MM.1S (cell line): ENCODE data around the gene PREB.

Source experiments
- DNase-seq: peaks from one replicate; pipeline ENCODE4 v3.0.0-alpha.2; 2015
- H2AFZ ChIP-seq: fragments of 300-600 bp; sonication (generic); 2 replicates; pipeline ENCODE4 v1.6.0; 2016; ENCODE audit warnings: antibody characterized with exemption, low read length
- H3F3A ChIP-seq: fragments of 300-600 bp; sonication (generic); 2 replicates; pipeline ENCODE4 v1.6.1; 2016; ENCODE audit warnings: mild to moderate bottlenecking, antibody characterized with exemption, low read length, moderate library complexity, mixed read lengths; ENCODE audit not compliant: insufficient read depth
- H3K27ac ChIP-seq: fragments of 300-600 bp; sonication (generic); 2 replicates; pipeline ENCODE4 v1.5.1; 2016; ENCODE audit warnings: mild to moderate bottlenecking, low read length
- H3K27me3 ChIP-seq: fragments of 300-600 bp; sonication (generic); replicated peaks from 2 replicates; pipeline ENCODE4 v1.6.0; 2016; ENCODE audit warnings: low read length; ENCODE audit not compliant: insufficient read depth
- H3K36me3 ChIP-seq: fragments of 300-600 bp; sonication (generic); replicated peaks from 2 replicates; pipeline ENCODE4 v1.6.1; 2016; ENCODE audit warnings: mild to moderate bottlenecking, low read length, mixed read lengths; ENCODE audit not compliant: insufficient read depth
- H3K4me1 ChIP-seq: fragments of 300-600 bp; sonication (generic); 2 replicates; pipeline ENCODE4 v1.6.1; 2016; ENCODE audit warnings: low read length, mixed read lengths
- H3K4me2 ChIP-seq: fragments of 300-600 bp; sonication (generic); 2 replicates; pipeline ENCODE4 v1.6.0; 2016; ENCODE audit warnings: low read depth, low read length
- H3K4me3 ChIP-seq: fragments of 300-600 bp; sonication (generic); 2 replicates; pipeline ENCODE4 v1.5.1; 2016; ENCODE audit warnings: low read length, mixed read lengths
- H3K79me2 ChIP-seq: fragments of 300-600 bp; sonication (generic); 2 replicates; pipeline ENCODE4 v1.6.1; 2016; ENCODE audit warnings: mixed run types, low read length, mixed read lengths
- H3K9ac ChIP-seq: fragments of 300-600 bp; sonication (generic); 2 replicates; pipeline ENCODE4 v1.6.1; 2016; ENCODE audit warnings: low read length, mixed read lengths
- H3K9me2 ChIP-seq: fragments of 300-600 bp; sonication (generic); replicated peaks from 2 replicates; pipeline ENCODE4 v1.6.1; 2016; ENCODE audit warnings: mild to moderate bottlenecking, low read length, mixed read lengths; ENCODE audit not compliant: insufficient read depth
- H3K9me3 ChIP-seq: fragments of 300-600 bp; sonication (generic); replicated peaks from 2 replicates; pipeline ENCODE4 v1.6.1; 2016; ENCODE audit warnings: mild to moderate bottlenecking, low read length, mixed read lengths; ENCODE audit not compliant: insufficient read depth
- H4K20me1 ChIP-seq: fragments of 300-600 bp; sonication (generic); 2 replicates; pipeline ENCODE4 v1.6.1; 2016; ENCODE audit warnings: mild to moderate bottlenecking, low read length, moderate library complexity, mixed read lengths; ENCODE audit not compliant: insufficient read depth
- EZH2 ChIP-seq: fragments of 300-600 bp; sonication (generic); optimal IDR thresholded peaks from 2 replicates; pipeline ENCODE3; 2017; ENCODE audit warnings: low read depth, mild to moderate bottlenecking, antibody characterized with exemption, low read length, mixed read lengths
- EZH2phosphoT487 ChIP-seq: fragments of 300-600 bp; sonication (generic); IDR thresholded peaks from 2 replicates; pipeline ENCODE4 v1.6.1; 2018; ENCODE audit warnings: antibody characterized with exemption, low read length
- TF ChIP-seq, protein P1 (sequence below): fragments of 300-600 bp; sonication (generic); IDR thresholded peaks from 2 replicates; pipeline ENCODE4 v1.5.1; 2016; ENCODE audit warnings: antibody characterized with exemption, low read length, mixed read lengths

The PREB gene

DNA sequence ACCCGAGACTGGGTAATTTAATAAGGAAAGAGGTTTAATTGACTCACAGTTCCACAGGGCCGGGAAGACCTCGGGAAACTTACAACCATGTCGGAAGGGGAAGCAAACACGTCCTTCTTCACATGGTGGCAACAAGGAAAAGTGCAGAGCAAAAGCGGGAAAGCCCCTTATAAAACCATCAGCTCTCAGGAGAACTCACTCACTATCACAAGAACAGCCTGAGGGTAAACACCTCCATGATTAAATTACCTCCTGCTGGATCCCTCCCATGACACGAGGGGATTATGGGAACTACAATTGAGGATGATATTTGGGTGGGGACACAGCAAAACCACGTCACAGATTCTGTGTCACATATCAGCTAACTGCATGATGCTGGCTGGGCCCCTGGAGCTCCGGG, 25.8 kb upstream of the PREB start:
- peaks cover 51% of the 10 kb centered on the region for H3K4me1 ChIP-seq
- no peak overlapping the region for H3K4me3 ChIP-seq
- H3F3A ChIP-seq: peaks cover 42% of the 10 kb centered on the region
- no peaks in the 10 kb centered on the region for H4K20me1 ChIP-seq
- no peak overlapping the region for H3K4me2 ChIP-seq
- H3K27ac ChIP-seq: no peak overlapping the region
- H3K9me2 ChIP-seq: no peaks in the 10 kb centered on the region
- no peaks in the 10 kb centered on the region for H3K27me3 ChIP-seq
- no peaks in the 10 kb centered on the region for H3K9me3 ChIP-seq
- TF ChIP-seq EZH2 (no peak), EZH2phosphoT487 (no peak)
- TF ChIP-seq, protein P1, sequence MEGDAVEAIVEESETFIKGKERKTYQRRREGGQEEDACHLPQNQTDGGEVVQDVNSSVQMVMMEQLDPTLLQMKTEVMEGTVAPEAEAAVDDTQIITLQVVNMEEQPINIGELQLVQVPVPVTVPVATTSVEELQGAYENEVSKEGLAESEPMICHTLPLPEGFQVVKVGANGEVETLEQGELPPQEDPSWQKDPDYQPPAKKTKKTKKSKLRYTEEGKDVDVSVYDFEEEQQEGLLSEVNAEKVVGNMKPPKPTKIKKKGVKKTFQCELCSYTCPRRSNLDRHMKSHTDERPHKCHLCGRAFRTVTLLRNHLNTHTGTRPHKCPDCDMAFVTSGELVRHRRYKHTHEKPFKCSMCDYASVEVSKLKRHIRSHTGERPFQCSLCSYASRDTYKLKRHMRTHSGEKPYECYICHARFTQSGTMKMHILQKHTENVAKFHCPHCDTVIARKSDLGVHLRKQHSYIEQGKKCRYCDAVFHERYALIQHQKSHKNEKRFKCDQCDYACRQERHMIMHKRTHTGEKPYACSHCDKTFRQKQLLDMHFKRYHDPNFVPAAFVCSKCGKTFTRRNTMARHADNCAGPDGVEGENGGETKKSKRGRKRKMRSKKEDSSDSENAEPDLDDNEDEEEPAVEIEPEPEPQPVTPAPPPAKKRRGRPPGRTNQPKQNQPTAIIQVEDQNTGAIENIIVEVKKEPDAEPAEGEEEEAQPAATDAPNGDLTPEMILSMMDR: no peak
- DNase-seq: no peak
- no peaks in the 10 kb centered on the region for H3K79me2 ChIP-seq
- no peak overlapping the region for H2AFZ ChIP-seq
- no peak overlapping the region for H3K9ac ChIP-seq
- H3K36me3 ChIP-seq: no peaks in the 10 kb centered on the region

DNA sequence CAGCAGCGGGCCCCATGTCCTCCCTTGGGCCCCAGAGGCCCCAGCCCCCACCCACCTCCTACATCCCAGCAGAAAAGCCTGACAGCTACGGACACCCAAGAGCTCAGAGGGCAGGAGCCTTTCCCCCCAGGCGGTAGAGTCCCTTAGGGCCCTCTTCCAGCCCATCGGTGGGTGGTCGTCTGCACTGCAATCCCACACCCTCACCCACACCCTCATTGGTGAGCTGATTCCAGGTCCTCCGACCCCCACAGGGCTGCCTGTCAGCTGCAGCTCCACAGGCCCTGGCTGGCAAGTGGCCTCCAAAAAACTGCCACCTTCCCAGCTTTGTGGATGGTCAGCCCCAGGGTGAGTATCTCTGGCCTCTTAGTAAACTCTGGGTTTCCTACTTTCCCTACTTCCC, 24.8 kb upstream of the PREB start:
- Histone ChIP-seq H3K79me2 (no peaks in the 10 kb centered on the region), H3K9me3 (no peaks in the 10 kb centered on the region), H4K20me1 (no peaks in the 10 kb centered on the region), H3K4me1 (peaks cover 51% of the 10 kb centered on the region), H3K27ac (no peak overlapping the region), H3F3A (peaks cover 36% of the 10 kb centered on the region), H3K4me2 (no peak overlapping the region), H3K27me3 (no peaks in the 10 kb centered on the region), H2AFZ (no peak overlapping the region), H3K9me2 (no peaks in the 10 kb centered on the region), H3K9ac (no peak overlapping the region), H3K36me3 (no peaks in the 10 kb centered on the region), H3K4me3 (no peak overlapping the region)
- TF ChIP-seq, protein P1: no peak
- TF ChIP-seq EZH2 (no peak), EZH2phosphoT487 (no peak)
- DNase-seq: no peak

DNA sequence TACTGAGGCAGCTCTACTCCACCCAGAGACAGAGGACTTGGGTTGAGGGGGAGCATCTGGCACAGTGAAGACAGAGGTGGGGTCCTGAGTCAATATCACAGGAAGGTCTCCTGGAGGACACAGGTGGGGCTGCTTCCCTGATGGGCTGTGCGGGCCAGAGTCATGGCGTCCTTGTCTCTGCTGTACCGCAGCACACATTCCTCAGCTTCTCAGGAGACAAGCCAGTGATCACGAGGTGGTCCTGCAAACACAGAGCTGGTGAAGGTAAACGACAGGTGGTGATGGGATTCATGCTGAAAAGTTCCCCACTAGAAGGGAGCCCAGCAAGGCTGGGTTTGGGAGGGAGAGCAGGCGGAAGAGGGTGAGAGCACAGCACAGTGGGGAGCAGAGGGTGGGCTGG, 24.0 kb upstream of the PREB start:
- Histone ChIP-seq H4K20me1 (no peaks in the 10 kb centered on the region), H3K79me2 (no peaks in the 10 kb centered on the region), H3K9ac (no peak overlapping the region), H3K27ac (no peak overlapping the region), H3K36me3 (no peaks in the 10 kb centered on the region), H3K4me3 (no peak overlapping the region), H3K27me3 (no peaks in the 10 kb centered on the region), H3K9me2 (no peaks in the 10 kb centered on the region), H3K4me1 (peaks cover 51% of the 10 kb centered on the region), H3F3A (peaks cover 32% of the 10 kb centered on the region), H3K4me2 (no peak overlapping the region), H2AFZ (no peak overlapping the region), H3K9me3 (no peaks in the 10 kb centered on the region)
- TF ChIP-seq EZH2phosphoT487 (no peak), EZH2 (no peak)
- TF ChIP-seq, protein P1: no peak
- DNase-seq: no peak
